K562 treated with DMSO at 1 percent for 12 hours (cell line): ENCODE results near the gene TENM3. TPM values are rescaled to one million over a fixed set of nuclear protein-coding genes. Genes with fewer than 3 reads are reported as not detected.

ENCODE experiments used
- total RNA-seq: library from RNA; unstranded; fragments of 300-600 nt; gene quantifications from 2 replicates; pipeline ENCODE4 v1.2.3, GENCODE V29; 2022; ENCODE audit not compliant: insufficient read depth

TENM3 gene
- not detected in 2 replicates for total RNA-seq

DNA sequence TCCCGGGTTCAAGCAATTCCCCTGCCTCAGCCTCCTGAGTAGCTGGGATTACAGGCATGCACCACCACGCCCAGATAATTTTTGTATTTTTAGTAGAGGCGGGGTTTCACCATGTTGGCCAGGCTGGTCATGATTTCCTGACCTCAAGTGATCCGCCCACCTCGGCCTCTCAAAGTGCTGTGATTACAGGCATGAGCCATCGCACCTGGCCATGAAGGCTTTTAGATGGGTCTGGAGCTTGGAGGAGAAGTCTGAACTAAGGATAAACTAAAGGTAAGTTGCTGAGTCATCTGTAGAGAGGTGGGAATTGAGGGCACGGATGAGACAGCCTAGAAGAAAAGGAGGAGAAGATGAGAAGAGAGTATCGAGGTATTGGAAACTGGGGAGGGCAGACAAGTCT, at the start of gene TENM3:
TSS of gene TENM3 (plus strand) at position 199 of the 400 bp plus-strand sequence. CDS start 80,619 bp downstream, outside the sequence.

